ENCODE results near the gene MBD3.

GRCh38 chr19:1636325-1637236 lies 43.9 kb upstream of the MBD3 start:
- TF ChIP-seq CTCF (IDR thresholded peaks at IDR 0.05; ENCODE audit: low read depth, low read length) (no peak), EZH2phosphoT487 (IDR thresholded peaks at IDR 0.05; ENCODE audit: low read depth) (no peak)

Measured in OCI-LY3 (cell line).